ENCODE results near the gene STRAP.
"Not testable (repeated sequence)": the region's sequence is repeated elsewhere in the genome, so short reads cannot be mapped to it uniquely, and the experiment has no call there.

The STRAP gene

DNA sequence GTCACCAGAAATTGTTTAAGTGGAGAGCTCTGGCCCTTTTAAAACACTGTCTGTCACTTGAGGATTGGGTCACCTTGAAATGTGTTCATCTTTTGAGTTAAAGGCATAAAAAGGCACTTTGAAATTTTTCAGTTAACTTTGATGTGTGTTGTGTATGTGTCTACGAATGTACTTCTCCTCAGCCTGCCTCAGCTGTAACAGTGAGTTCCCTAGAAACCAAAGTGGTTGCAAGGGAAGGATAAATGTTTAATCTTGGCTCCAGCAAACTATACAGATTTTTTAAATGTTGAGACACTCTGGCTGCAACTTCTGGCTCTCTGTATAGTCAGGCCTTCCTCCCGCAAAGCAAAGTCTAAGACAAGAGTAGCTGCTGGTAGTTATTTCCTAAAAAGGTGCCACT lies 37.2 kb downstream of the STRAP start:
- DNase-seq, result no peak

DNA sequence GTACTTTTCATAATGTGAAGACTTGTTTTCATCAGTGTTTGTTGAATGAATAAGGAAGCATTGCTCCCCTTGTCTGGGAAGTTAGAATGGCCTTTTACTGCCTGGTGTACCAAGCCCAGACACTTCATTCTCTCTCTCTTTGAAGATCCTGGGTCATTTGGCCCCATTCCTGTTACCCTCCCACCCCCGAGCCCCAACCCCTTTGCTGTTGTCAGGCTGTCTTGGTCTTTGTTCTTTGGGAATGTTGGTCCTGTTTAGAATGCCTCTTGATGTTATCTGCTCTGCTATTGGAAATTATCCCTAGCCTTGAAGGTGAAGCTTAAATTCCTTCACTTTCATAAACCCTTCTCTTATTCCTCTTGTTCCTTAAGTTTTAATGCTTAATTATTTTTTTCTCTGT lies 42.8 kb downstream of the STRAP start:
- DNase-seq, result no peak

DNA sequence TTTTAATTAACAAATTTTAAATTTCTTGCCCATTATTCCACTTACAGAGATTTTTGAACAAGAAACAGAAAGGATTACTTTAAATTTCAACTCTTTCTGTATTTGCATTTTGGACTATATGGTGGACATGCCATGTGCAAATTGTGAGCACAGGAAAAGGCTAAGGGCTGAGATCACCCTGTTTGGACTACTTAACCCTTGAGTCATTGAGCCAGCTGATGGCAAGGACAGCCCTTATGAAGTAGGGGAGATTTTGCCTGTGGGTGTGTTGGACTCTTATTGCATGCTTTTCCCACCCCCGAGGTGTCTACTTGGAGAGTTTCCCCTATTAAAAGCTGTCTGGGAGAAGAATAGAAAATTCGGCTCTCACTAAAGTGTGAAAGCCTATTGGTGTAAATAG lies 46.2 kb downstream of the STRAP start:
- DNase-seq, result no peak

DNA sequence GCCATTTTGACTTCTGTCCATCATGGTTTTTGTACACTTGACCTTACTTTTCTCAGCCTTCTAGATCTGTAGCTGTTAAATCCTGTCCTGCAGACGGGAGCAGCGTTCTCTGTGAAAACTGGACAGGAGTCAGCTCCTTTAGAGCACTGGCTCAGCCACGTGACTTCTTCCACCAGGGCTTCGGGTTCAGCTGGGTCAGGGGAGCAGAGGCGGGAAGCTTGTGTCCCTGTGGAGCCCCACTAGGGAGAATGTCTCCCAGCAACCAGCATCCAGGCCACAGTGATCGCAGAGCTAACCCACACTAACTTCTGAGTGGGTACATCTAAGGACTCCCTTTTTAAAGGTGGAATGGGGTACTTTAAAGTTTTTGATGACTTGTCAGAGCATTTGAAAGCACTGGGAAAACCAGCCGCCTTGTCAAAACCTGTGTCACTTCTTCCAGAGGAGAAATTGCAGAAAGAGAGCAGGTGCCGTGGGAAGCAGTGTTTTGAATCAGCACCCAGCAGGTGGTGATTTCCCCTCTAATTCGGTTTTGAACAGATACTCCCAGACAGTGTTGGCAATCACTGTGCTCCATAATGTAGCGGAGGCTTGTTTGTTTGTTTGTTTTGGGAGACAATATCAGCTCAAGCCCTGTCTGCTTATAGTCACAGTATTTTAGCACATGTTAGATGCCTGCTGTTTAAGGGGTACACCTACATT lies 46.8 kb downstream of the STRAP start:
- DNase-seq, result peak in 14 of 56 donors; percentile 2 to 41 (median 5)

DNA sequence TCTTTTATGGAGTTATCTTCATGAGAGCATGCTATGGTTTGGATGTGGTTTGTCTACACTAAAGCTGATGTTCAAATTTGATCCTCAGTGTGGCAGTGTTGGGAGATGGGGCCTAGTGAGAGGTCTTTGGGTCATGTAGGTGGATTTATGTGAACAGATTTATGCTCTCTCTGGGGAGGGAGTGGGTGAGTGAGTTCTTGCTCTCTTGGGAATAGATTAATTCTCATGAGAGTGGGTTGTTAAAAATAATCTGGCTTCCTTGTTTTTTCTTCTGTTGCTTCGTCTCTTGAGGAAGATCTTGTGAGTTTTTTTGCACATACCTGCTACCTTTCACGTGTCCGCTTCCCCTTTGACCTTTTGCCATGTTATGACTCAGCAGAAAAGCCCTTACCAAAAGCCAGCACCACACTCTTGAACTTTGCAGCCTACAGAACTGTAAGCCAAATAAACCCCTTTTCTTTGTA lies 49.4 kb downstream of the STRAP start:
- DNase-seq, result no peak

DNA sequence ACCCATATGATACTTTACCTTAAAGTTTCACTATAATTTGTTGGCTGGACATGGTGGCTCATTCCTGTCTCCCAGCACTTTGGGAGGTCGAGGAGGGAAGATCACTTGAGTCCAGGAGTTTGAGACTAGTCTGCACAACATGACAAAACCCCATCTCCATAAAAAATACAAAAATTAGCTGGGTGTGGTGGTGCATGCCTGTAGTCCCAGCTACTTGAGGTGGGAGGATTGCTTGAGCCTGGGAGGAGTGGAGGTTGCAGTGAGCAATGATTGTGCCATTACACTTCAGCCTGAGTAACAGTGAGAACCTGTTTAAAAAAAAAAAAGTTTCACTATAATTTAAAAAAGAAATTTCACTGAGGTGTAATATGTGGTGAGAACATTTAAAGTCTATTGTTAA lies 50.1 kb downstream of the STRAP start:
- no peak for DNase-seq

DNA sequence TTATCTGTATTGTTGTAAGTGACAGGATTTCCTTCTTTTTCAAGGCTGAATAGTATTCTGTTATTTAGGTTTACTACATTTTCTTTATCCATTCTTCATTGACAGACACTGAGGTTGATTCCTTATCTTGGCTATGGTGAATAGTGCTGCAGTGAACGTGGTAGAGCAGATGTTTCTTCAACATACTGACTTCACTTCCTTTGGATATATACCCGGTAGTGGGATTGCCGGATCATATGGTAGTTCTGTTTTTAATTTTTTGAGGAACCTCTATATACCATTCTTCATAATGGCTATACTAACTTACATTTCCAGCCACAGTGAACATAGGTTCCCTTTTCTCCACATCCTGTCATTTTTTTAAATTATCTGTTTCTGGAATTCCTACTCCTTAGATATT lies 50.8 kb downstream of the STRAP start:
- DNase-seq, result no peak

DNA sequence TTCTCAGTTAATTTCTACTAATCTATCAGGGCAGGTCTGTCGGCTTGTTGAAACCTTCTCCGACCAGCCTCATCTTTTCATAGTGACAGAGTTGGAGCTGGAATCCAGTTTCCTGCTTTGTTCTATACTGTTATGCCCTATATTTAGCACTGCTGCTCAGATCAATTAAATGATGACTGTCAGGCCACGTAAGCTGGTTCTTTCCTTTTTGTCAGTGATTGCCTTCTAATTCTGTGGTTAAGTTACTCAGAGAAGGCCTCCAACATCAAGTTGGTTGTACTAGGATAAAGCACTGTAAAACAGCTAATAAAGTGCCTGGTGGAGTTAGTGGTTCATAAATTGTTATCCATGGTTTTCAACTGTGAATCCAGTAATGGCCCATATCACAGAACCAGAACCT lies 51.6 kb downstream of the STRAP start:
- no peak for DNase-seq

DNA sequence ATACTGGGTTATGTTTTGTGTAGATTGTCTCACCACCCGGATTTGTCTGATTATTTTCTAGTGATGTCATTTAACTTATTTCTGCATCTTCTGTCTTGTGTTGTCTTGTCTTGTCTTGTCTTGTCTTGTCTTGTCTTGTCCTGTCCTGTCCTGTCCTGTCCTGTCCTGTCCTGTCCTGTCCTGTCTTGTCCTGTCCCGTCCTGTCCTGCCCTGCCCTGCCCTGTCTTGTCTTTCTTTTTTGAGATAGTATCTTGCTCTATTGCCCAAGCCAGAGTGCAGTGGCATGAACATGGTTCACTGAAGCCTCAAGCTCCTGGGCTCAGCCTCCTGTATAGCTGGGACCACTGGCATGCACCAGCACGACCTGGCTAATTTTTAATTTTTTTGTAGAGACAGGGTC lies 54.6 kb downstream of the STRAP start:
- no peak for DNase-seq

DNA sequence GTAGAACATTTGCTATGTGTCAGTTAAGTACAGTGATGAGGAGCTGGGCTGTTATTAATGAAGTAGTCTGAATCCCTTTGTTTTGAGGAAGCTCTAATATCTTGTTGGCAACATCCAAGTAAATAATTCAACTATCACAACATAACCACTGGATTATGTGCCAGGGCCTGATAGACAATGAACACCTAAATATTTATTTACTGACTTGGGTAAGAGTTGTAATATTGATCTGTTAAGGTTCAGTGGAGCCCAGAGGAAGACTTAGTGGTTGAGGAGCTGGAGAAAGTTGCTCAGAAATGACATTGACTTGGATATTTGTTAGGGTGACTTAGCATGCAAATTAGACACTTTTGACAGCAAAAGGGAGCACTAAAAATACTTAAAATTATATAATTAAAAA lies 55.7 kb downstream of the STRAP start:
- no peak for DNase-seq

DNA sequence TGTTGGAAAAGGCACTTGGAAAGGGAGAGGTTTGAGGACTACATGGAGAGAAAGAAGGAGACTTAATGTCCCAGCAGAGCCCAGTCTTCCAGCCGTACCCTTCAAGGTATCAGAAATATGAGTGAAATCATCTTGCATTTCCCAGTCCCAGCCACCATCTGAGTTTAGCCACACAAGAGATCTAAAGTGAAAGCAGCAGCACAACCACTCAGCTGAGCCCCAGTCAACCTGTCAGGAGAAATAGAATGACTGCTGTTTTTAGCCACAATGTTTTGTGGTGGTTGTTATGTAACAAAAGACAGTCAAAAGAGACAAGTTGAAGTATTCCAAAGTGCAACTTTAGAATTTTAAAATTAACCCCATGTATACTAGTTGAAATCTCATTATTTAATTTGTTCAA lies 56.9 kb downstream of the STRAP start:
- DNase-seq, result no peak

DNA sequence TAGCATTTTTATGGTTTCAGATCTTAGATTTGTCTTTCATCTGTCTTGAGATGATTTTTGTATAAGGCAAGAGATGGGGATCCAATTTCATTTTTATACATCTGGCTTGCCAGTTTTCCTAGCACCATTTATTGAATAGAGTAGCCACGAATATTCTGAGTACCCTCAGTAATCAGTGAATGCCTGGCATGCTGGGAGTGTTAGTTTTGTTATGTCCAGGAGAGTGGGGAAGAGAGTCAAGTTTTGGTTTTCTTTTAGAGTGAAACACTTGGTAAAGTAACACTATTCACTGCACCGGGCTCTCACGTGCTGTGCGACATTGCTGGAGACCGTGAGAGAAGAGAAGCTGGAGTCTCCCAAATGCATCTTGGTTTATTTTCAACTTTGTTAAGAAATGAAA lies 60.3 kb downstream of the STRAP start:
- DNase-seq, result no peak

DNA sequence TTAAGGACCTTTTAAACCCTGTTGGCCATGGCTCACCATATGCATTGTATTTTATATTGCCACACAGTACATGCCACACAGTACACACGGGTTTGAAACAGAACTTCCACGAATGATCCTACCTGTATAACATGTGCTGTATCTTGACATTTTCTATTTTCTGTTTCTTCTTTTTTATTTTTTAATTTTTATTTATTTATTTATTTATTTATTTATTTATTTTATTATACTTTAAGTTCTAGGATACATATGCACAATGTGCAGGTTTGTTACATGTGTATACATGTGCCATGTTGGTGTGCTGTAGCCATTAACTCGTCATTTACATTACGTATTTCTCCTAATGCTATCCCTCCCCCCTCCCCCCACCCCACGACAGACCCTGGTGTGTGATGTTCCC lies 61.3 kb downstream of the STRAP start:
- DNase-seq, result not testable (repeated sequence)

DNA sequence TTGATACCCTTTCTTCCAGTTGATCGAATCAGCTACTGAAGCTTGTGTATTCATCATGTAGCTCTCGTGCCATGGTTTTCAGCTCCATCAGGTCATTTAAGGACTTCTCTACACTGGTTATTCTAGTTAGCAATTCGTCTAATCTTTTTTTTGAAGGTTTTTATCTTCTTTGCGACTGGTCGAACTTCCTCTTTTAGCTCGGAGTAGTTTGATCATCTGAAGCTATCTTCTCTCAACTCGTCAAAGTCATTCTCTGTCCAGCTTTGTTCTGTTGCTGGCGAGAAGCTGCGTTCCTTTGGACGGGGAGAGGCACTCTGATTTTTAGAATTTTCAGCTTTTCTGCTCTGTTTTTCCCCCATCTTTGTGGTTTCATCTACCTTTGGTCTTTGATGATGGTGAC lies 66.3 kb downstream of the STRAP start:
- not testable (repeated sequence) for DNase-seq
